ENCODE measurements around the gene MEOX1.

Gene MEOX1

DNA sequence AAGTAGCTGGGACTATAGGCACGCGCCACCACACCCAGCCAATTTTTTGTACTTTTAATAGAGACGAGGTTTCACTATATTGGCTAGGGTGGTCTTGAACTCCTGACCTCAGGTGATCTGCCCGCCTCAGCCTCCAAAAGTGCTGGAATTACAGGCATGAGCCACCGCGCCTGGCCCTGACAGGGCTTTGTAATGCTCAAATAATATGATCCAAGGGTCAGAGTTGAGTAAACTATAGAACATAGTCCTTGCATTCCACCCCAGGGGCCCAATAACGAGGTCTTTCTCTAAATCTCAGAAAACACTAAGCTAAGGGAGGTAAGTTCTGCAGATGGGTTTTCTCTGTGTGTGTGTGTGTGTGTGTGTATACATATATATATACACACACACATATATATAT is 5.8 kb upstream of the MEOX1 start:
- Histone ChIP-seq H3K27ac (ENCODE audit: low read depth, low read length) (no peak overlapping the region), H3K9ac (ENCODE audit: low read length) (no peak overlapping the region), H3K4me3 (ENCODE audit: low read depth, low read length) (no peak overlapping the region), H3K4me1 (ENCODE audit: control insufficient read depth, insufficient read depth, low read length) (peaks cover 28% of the 10 kb centered on the region), H3K27me3 (ENCODE audit: control insufficient read depth, insufficient read depth, low read length) (no peaks in the 10 kb centered on the region), H3K9me3 (ENCODE audit: control insufficient read depth, insufficient read depth, low read depth, low read length) (no peaks in the 10 kb centered on the region), H3K36me3 (ENCODE audit: control insufficient read depth, insufficient read depth, low read length) (no peaks in the 10 kb centered on the region)

DNA sequence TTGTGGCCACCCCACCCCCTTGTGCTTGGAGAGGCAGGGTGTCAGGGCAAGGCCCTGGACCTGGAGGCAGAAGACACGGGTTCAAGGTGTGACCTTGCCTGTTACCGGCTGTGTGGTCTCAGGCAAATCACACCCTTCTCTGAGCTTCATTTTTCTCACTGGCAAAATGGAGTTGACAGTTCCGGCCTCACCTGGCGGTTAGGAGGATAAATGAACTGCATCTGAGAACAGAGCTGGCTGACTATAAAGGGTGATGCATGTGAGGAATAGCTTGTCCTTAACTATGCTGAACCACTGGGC is 4.2 kb upstream of the MEOX1 start:
- H3K4me1 ChIP-seq (ENCODE audit: control insufficient read depth, insufficient read depth, low read length) = peaks cover 38% of the 10 kb centered on the region
- no peaks in the 10 kb centered on the region for H3K36me3 ChIP-seq (ENCODE audit: control insufficient read depth, insufficient read depth, low read length)
- no peak overlapping the region for H3K27ac ChIP-seq (ENCODE audit: low read depth, low read length)

DNA sequence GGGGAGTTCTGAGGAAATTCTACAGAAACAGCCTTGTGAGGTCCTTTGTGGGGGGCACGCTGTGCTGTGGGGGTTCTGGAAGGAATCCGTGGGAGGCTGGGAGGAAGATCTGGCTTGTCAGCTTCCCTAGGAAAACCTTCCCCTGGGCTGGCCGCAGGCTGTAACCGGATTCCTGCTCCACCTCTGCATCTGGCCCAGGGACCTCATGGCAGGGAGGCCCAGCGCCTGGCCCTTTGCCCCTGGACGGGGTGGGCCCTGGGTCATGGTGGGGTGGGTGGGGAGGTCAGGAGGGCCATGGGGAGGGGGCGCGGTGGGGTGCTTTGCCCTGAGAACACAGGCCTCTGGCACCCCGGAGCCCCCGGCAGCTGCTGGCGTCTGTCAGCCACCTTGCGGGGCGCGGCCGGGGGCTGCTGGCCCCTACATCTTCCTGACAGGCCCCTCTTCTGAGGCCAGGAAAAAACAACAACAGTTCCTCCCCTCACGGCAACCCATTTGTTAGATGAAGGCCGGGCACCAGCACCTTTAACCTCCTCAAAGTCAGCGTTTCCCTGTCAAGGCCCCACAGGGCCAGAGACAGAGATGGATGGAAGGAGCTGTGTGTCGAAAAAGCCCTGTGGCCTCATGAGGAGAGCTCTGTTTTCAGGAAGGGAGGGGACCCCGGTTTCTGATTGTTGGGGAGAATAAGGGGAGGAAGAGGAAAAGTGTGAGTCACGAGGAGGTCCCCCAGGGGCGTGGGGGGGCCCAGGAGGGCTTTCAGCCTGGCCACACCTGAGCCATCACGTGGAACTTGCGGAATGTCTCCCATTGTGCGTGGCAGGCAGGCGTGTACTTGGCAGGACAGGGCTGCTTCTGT is 3.6 kb upstream of the MEOX1 start:
- no peak overlapping the region for H3K27ac ChIP-seq (ENCODE audit: low read depth, low read length)
- H3K9ac ChIP-seq (ENCODE audit: low read length) = no peak overlapping the region
- H3K27me3 ChIP-seq (ENCODE audit: control insufficient read depth, insufficient read depth, low read length) = no peaks in the 10 kb centered on the region
- peaks cover 36% of the 10 kb centered on the region for H3K4me1 ChIP-seq (ENCODE audit: control insufficient read depth, insufficient read depth, low read length)
- H3K4me3 ChIP-seq (ENCODE audit: low read depth, low read length) = no peak overlapping the region
- no peaks in the 10 kb centered on the region for H3K36me3 ChIP-seq (ENCODE audit: control insufficient read depth, insufficient read depth, low read length)
- no peaks in the 10 kb centered on the region for H3K9me3 ChIP-seq (ENCODE audit: control insufficient read depth, insufficient read depth, low read depth, low read length)

More for the DNA sequence above, 4.2 kb upstream of the MEOX1 start:
- Histone ChIP-seq H3K9me3 (ENCODE audit: control insufficient read depth, insufficient read depth, low read depth, low read length) (no peaks in the 10 kb centered on the region), H3K4me3 (ENCODE audit: low read depth, low read length) (no peak overlapping the region), H3K9ac (ENCODE audit: low read length) (no peak overlapping the region), H3K27me3 (ENCODE audit: control insufficient read depth, insufficient read depth, low read length) (no peaks in the 10 kb centered on the region)

DNA sequence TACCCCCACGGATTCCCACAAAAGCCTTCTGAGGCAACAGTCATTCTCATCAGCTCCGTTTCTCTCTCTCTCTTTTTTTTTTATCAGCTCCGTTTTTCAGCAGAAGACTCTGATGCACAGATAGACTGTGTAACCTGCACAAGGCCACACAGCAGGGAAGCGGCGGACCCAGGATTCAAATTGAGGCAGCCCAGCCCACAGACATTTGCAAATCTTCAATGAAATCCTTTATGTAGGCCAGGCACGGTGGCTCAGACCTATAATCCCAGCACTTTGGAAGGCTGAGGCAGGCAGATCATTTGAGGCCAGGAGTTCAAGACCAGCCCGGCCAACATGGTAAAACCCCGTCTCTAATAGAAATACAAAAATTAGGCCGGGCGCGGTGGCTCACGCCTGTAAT is 2.4 kb upstream of the MEOX1 start:
- Histone ChIP-seq H3K27me3 (ENCODE audit: control insufficient read depth, insufficient read depth, low read length) (no peaks in the 10 kb centered on the region), H3K4me3 (ENCODE audit: low read depth, low read length) (no peak overlapping the region), H3K9ac (ENCODE audit: low read length) (no peak overlapping the region), H3K4me1 (ENCODE audit: control insufficient read depth, insufficient read depth, low read length) (peaks cover 28% of the 10 kb centered on the region), H3K27ac (ENCODE audit: low read depth, low read length) (no peak overlapping the region), H3K9me3 (ENCODE audit: control insufficient read depth, insufficient read depth, low read depth, low read length) (no peaks in the 10 kb centered on the region), H3K36me3 (ENCODE audit: control insufficient read depth, insufficient read depth, low read length) (no peaks in the 10 kb centered on the region)

DNA sequence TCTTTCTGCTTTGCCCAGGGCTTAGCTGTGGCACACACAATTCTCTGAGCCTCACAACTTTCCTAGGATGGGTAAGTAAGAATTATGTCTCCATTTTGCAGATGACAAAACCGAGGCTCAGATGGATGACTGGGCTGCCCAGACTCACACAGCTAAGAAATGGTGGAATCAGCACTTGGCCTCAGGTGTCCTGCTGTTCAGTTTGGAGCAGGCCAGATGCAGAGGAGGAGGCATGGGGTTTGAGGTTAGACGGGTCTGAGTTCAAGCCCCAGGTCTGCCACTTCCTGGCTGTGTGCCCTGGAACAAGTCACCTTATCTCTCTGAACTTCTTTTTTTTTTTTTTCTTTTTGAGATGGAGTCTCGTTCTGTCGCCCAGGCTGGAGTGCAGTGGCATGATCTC is 1.7 kb upstream of the MEOX1 start:
- H3K36me3 ChIP-seq (ENCODE audit: control insufficient read depth, insufficient read depth, low read length) = no peaks in the 10 kb centered on the region
- no peak overlapping the region for H3K9ac ChIP-seq (ENCODE audit: low read length)
- H3K4me3 ChIP-seq (ENCODE audit: low read depth, low read length) = no peak overlapping the region
- no peaks in the 10 kb centered on the region for H3K9me3 ChIP-seq (ENCODE audit: control insufficient read depth, insufficient read depth, low read depth, low read length)
- H3K27me3 ChIP-seq (ENCODE audit: control insufficient read depth, insufficient read depth, low read length) = no peaks in the 10 kb centered on the region
- no peak overlapping the region for H3K27ac ChIP-seq (ENCODE audit: low read depth, low read length)
- peaks cover 35% of the 10 kb centered on the region for H3K4me1 ChIP-seq (ENCODE audit: control insufficient read depth, insufficient read depth, low read length)

DNA sequence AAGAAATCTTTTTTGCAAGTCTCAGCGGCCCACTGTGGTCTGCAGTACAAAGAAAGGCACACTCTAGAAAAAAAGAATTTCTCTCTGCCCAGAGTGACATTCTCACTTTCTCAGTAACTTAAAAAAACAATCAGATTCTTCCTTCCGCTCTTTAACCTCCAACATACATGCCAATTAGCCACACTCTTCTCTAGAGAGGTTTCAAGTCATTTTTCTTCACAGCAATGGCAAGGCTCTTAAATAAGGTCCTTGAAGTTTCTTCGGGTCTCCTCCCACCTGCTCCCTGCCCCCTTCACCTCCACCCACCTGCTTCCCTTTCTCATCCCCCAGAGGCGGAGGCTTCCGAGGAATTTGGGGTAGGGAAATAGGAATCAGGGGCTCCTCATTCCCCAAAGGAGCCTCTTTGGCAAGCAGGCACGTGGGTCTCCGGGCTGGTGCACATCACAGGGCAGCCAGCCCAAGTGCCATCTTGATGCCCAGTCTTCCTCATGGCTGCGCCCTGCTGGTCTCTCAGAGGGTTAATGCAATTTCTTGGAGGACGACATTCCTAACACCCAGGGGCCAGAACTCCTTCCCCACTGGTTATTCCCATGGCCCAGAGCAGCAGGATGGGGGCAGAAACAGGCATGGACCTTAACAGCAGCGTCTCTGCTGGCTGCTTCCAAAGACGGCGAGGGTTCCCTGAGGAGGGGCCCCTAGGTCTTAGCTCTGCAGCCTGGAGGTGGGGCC is 855 bp upstream of the MEOX1 start:
- Histone ChIP-seq H3K27ac (ENCODE audit: low read depth, low read length) (no peak overlapping the region), H3K4me3 (ENCODE audit: low read depth, low read length) (no peak overlapping the region), H3K4me1 (ENCODE audit: control insufficient read depth, insufficient read depth, low read length) (peaks cover 35% of the 10 kb centered on the region), H3K36me3 (ENCODE audit: control insufficient read depth, insufficient read depth, low read length) (no peaks in the 10 kb centered on the region), H3K9ac (ENCODE audit: low read length) (no peak overlapping the region), H3K27me3 (ENCODE audit: control insufficient read depth, insufficient read depth, low read length) (no peaks in the 10 kb centered on the region), H3K9me3 (ENCODE audit: control insufficient read depth, insufficient read depth, low read depth, low read length) (no peaks in the 10 kb centered on the region)

DNA sequence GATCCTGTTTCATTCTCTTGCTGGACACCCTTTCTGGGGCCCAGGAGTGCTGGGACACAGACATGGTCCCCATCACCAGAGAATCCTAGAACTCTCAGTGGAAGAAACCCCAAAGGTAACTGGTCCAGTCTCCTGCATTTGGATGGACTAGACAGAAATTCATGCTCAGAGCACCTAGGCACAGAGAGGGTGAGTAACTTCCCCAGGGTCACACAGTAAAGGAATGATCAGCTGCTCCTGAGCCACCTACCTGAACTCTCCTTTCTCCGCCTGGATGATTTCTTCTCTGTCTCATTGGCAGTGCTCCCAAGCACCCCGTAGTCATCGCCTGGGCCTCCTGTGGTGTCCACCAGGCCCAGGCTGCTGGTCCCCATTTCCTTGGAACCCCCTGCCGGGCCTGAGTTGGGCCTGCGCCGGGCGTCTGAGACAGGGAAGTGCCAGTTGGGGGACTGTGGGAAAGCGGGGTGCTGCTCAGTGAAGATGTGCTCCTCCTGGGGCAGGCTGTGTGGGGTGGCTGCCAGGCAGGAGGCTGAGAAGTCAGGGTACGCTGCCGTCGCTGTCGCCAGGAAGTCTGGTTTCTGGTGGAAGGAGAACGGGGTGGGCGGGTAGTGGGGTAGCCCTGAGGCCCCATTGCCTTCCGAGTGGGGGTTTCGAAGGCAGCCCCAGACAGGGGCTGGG is 767 bp downstream of the MEOX1 start:
- H3K4me1 ChIP-seq (ENCODE audit: control insufficient read depth, insufficient read depth, low read length) = peaks cover 42% of the 10 kb centered on the region
- H3K9me3 ChIP-seq (ENCODE audit: control insufficient read depth, insufficient read depth, low read depth, low read length) = no peaks in the 10 kb centered on the region
- no peak overlapping the region for H3K4me3 ChIP-seq (ENCODE audit: low read depth, low read length)
- no peak overlapping the region for H3K27ac ChIP-seq (ENCODE audit: low read depth, low read length)
- no peaks in the 10 kb centered on the region for H3K36me3 ChIP-seq (ENCODE audit: control insufficient read depth, insufficient read depth, low read length)
- no peak overlapping the region for H3K9ac ChIP-seq (ENCODE audit: low read length)
- no peaks in the 10 kb centered on the region for H3K27me3 ChIP-seq (ENCODE audit: control insufficient read depth, insufficient read depth, low read length)

DNA sequence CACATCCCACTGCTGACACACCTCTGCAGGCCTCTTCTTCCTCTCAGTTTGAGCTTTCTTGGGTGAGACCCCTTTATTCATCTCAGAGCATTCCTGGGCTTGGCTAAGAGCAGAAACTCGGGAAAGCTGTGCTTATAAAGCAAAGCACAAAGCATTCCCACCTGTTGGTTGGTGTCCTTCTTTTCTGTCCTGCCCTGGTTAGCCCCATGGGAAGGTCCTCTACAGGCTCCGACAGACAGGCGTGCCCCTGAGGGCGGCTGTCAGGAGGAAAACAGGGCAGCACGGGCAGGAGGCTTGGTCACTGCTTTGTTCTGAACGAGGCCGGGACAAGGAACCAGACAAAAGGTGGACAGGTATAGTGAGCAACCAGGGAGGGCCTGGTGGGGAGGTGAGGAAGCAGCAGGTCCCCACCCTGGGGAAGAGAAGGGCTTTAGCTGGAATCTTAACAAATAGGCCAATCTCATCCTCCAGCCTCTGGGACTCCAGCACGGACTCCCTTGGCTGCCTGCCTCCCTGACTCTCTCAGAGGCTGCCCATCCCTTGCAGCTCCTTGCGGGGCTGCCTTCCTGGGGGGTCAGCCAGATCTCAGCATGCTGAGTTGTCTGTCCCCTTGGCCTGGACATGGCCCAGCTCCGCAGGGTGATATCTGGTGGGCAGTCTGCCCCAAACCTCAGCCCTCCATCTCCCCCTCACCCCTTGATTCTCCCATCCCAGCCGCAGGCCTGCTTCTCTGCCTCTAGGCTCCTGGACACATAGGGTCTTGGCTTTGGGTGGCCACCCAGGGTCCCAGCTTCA is 1.7 kb downstream of the MEOX1 start:
- Histone ChIP-seq H3K9ac (ENCODE audit: low read length) (no peak overlapping the region), H3K36me3 (ENCODE audit: control insufficient read depth, insufficient read depth, low read length) (no peaks in the 10 kb centered on the region), H3K27ac (ENCODE audit: low read depth, low read length) (no peak overlapping the region), H3K27me3 (ENCODE audit: control insufficient read depth, insufficient read depth, low read length) (no peaks in the 10 kb centered on the region), H3K4me1 (ENCODE audit: control insufficient read depth, insufficient read depth, low read length) (peaks cover 40% of the 10 kb centered on the region), H3K9me3 (ENCODE audit: control insufficient read depth, insufficient read depth, low read depth, low read length) (no peaks in the 10 kb centered on the region), H3K4me3 (ENCODE audit: low read depth, low read length) (no peak overlapping the region)

DNA sequence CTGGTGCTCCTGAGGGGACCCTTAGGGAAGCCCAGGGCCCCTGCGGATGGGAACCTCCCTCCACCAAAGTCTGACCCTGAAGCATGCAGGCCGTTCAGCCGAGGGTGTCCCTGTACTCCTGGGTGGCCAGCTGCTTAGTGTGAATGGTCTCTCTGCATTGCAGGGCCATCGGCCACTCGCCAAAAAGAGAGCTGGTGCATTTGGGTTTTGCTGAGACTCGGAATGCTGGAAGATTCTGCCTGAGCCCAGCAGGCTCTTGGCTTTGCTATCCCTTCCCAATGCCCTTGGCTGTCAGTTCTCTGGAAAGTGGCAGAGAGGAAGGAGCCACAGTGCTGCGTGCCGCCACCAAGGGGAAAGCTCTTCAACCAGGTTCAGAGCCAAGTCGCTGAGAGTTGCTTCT is 2.8 kb downstream of the MEOX1 start:
- peaks cover 38% of the 10 kb centered on the region for H3K4me1 ChIP-seq (ENCODE audit: control insufficient read depth, insufficient read depth, low read length)
- no peaks in the 10 kb centered on the region for H3K27me3 ChIP-seq (ENCODE audit: control insufficient read depth, insufficient read depth, low read length)
- no peak overlapping the region for H3K4me3 ChIP-seq (ENCODE audit: low read depth, low read length)
- H3K9me3 ChIP-seq (ENCODE audit: control insufficient read depth, insufficient read depth, low read depth, low read length) = no peaks in the 10 kb centered on the region
- no peaks in the 10 kb centered on the region for H3K36me3 ChIP-seq (ENCODE audit: control insufficient read depth, insufficient read depth, low read length)
- no peak overlapping the region for H3K9ac ChIP-seq (ENCODE audit: low read length)
- H3K27ac ChIP-seq (ENCODE audit: low read depth, low read length) = no peak overlapping the region

DNA sequence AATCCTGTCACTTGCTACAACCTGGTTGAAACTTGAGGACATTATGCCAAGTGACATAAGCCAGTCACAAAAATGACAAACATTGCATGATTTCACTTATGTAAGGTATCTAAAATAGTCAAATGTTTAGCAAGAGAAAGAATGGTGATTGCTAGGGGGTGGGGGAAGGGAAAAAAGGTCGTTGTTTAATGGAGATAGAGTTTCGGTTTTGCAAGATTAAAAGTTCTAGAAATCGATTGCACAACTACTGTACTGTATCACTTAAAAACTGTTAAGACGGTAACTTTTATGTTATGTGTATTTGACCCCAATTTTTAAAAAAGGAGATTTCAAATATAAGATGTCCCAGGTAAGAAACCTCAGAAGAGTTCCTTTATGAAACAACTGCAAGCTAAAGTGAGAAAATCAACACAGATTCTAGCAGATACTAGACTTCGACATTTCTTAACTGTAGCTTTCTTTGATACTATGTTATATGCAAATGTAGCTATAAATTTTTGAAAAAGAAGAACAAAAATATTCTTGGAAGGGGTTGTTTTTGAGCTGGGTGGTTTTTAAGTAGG is 5.9 kb downstream of the MEOX1 start:
- H3K27me3 ChIP-seq (ENCODE audit: control insufficient read depth, insufficient read depth, low read length) = no peaks in the 10 kb centered on the region
- H3K36me3 ChIP-seq (ENCODE audit: control insufficient read depth, insufficient read depth, low read length) = no peaks in the 10 kb centered on the region
- H3K9ac ChIP-seq (ENCODE audit: low read length) = no peak overlapping the region
- peaks cover 27% of the 10 kb centered on the region for H3K4me1 ChIP-seq (ENCODE audit: control insufficient read depth, insufficient read depth, low read length)
- no peaks in the 10 kb centered on the region for H3K9me3 ChIP-seq (ENCODE audit: control insufficient read depth, insufficient read depth, low read depth, low read length)
- H3K4me3 ChIP-seq (ENCODE audit: low read depth, low read length) = no peak overlapping the region
- no peak overlapping the region for H3K27ac ChIP-seq (ENCODE audit: low read depth, low read length)

All from HUES6 (cell line).